ENCODE measurements around the gene ZNF680. TPM values are rescaled to one million over a fixed set of nuclear protein-coding genes. Genes with fewer than 3 reads are reported as not detected.

ZNF680 gene
- total RNA-seq, 1 donor from 2014 or later: 7.1 TPM

- Mint-ChIP-seq H3K27ac (ENCODE audit: unreplicated experiment) (no peak overlapping the region), H3K27me3 (ENCODE audit: low read depth, unreplicated experiment) (no peaks in the 10 kb centered on the region), H3K4me1 (ENCODE audit: low read depth, unreplicated experiment) (no peaks in the 10 kb centered on the region), H3K4me3 (ENCODE audit: unreplicated experiment) (no peak overlapping the region), H3K9me3 (ENCODE audit: unreplicated experiment) (peaks cover 10% of the 10 kb centered on the region), H3K36me3 (ENCODE audit: low read depth, unreplicated experiment) (no peaks in the 10 kb centered on the region)
- H4K20me1 ChIP-seq (ENCODE audit: insufficient read depth, low read length): no peaks in the 10 kb centered on the region
- FAIRE-seq (no peak), DNase-seq (ENCODE audit: low read depth) (no peak)
- no peaks in the 10 kb centered on the region for H3K9me3 ChIP-seq (ENCODE audit: insufficient read depth, low read depth, low read length)
- no peaks in the 10 kb centered on the region for H3K36me3 ChIP-seq (ENCODE audit: insufficient read depth, low read length)
- H3K4me2 ChIP-seq (ENCODE audit: low read length): no peak overlapping the region
- no peak overlapping the region for H3K4me3 ChIP-seq (ENCODE audit: insufficient read depth, low read depth, low read length)
- no peak overlapping the region for H3K27ac ChIP-seq (ENCODE audit: low read depth, low read length)
- H3K9ac ChIP-seq (ENCODE audit: low read length): no peak overlapping the region
- no peaks in the 10 kb centered on the region for H3K27me3 ChIP-seq (ENCODE audit: insufficient read depth, low read length)
- H3K4me1 ChIP-seq (ENCODE audit: insufficient read depth, low read length): peaks cover 4% of the 10 kb centered on the region
- no peak overlapping the region for H2AFZ ChIP-seq (ENCODE audit: low read depth, low read length)
- no peak for TF ChIP-seq CTCF (IDR thresholded peaks at IDR 0.05; ENCODE audit: insufficient read depth, low read depth, low read length)
- TF ChIP-seq EZH2 (IDR thresholded peaks at IDR 0.05; ENCODE audit: insufficient read depth, low read length): no peak
- H3K79me2 ChIP-seq (ENCODE audit: insufficient read depth, low read length): no peaks in the 10 kb centered on the region
Measured at GRCh38 chr7:64603271-64603670, 40.4 kb upstream of the ZNF680 start.

- DNase-seq (ENCODE audit: low read depth): peak; percentile 71
- Histone ChIP-seq H3K27ac (ENCODE audit: low read depth, low read length) (no peak overlapping the region), H3K4me3 (ENCODE audit: insufficient read depth, low read depth, low read length) (no peak overlapping the region), H3K9me3 (ENCODE audit: insufficient read depth, low read depth, low read length) (no peaks in the 10 kb centered on the region), H3K27me3 (ENCODE audit: insufficient read depth, low read length) (no peaks in the 10 kb centered on the region), H3K36me3 (ENCODE audit: insufficient read depth, low read length) (no peaks in the 10 kb centered on the region), H3K4me1 (ENCODE audit: insufficient read depth, low read length) (peaks cover 4% of the 10 kb centered on the region), H3K4me2 (ENCODE audit: low read length) (no peak overlapping the region), H3K9ac (ENCODE audit: low read length) (no peak overlapping the region), H4K20me1 (ENCODE audit: insufficient read depth, low read length) (no peaks in the 10 kb centered on the region), H3K79me2 (ENCODE audit: insufficient read depth, low read length) (no peaks in the 10 kb centered on the region), H2AFZ (ENCODE audit: low read depth, low read length) (no peak overlapping the region)
- Mint-ChIP-seq H3K27me3 (ENCODE audit: low read depth, unreplicated experiment) (no peaks in the 10 kb centered on the region), H3K27ac (ENCODE audit: unreplicated experiment) (no peak overlapping the region), H3K36me3 (ENCODE audit: low read depth, unreplicated experiment) (no peaks in the 10 kb centered on the region), H3K4me1 (ENCODE audit: low read depth, unreplicated experiment) (no peaks in the 10 kb centered on the region), H3K9me3 (ENCODE audit: unreplicated experiment) (peaks cover 9% of the 10 kb centered on the region), H3K4me3 (ENCODE audit: unreplicated experiment) (no peak overlapping the region)
- TF ChIP-seq CTCF (IDR thresholded peaks at IDR 0.05; ENCODE audit: insufficient read depth, low read depth, low read length) (no peak), EZH2 (IDR thresholded peaks at IDR 0.05; ENCODE audit: insufficient read depth, low read length) (no peak)
- FAIRE-seq: no peak
Measured at GRCh38 chr7:64602518-64602917, 39.6 kb upstream of the ZNF680 start.

GRCh38 chr7:64602086-64602485 is 39.2 kb upstream of the ZNF680 start:
- no peaks in the 10 kb centered on the region for H3K9me3 ChIP-seq (ENCODE audit: insufficient read depth, low read depth, low read length)
- H3K79me2 ChIP-seq (ENCODE audit: insufficient read depth, low read length): no peaks in the 10 kb centered on the region
- Mint-ChIP-seq H3K27ac (ENCODE audit: unreplicated experiment) (no peak overlapping the region), H3K36me3 (ENCODE audit: low read depth, unreplicated experiment) (no peaks in the 10 kb centered on the region), H3K27me3 (ENCODE audit: low read depth, unreplicated experiment) (no peaks in the 10 kb centered on the region), H3K4me1 (ENCODE audit: low read depth, unreplicated experiment) (no peaks in the 10 kb centered on the region), H3K9me3 (ENCODE audit: unreplicated experiment) (peaks cover 9% of the 10 kb centered on the region), H3K4me3 (ENCODE audit: unreplicated experiment) (no peak overlapping the region)
- FAIRE-seq (no peak), DNase-seq (ENCODE audit: low read depth) (peak; percentile 1)
- no peaks in the 10 kb centered on the region for H3K27me3 ChIP-seq (ENCODE audit: insufficient read depth, low read length)
- H4K20me1 ChIP-seq (ENCODE audit: insufficient read depth, low read length): no peaks in the 10 kb centered on the region
- no peak overlapping the region for H2AFZ ChIP-seq (ENCODE audit: low read depth, low read length)
- H3K4me1 ChIP-seq (ENCODE audit: insufficient read depth, low read length): peaks cover 4% of the 10 kb centered on the region
- no peaks in the 10 kb centered on the region for H3K36me3 ChIP-seq (ENCODE audit: insufficient read depth, low read length)
- H3K4me3 ChIP-seq (ENCODE audit: insufficient read depth, low read depth, low read length): no peak overlapping the region
- no peak overlapping the region for H3K4me2 ChIP-seq (ENCODE audit: low read length)
- H3K9ac ChIP-seq (ENCODE audit: low read length): no peak overlapping the region
- no peak for TF ChIP-seq EZH2 (IDR thresholded peaks at IDR 0.05; ENCODE audit: insufficient read depth, low read length)
- no peak for TF ChIP-seq CTCF (IDR thresholded peaks at IDR 0.05; ENCODE audit: insufficient read depth, low read depth, low read length)
- no peak overlapping the region for H3K27ac ChIP-seq (ENCODE audit: low read depth, low read length)

All from astrocyte (in vitro differentiated cells and primary cell).